Gastroesophageal sphincter (tissue), 4 donors: Measurements from ENCODE around the gene SCAMP1. TPM values are rescaled to one million over a fixed set of nuclear protein-coding genes. Genes with fewer than 3 reads are reported as not detected.

Experiments used
- ATAC-seq: fragments of 150-250 bp; one replicate; pipeline ENCODE4 v1.9.1; 2016; ENCODE audit warnings: mild to moderate bottlenecking, moderate library complexity
- H3K27ac ChIP-seq, 4 donors: fragments of 200-600 bp; sonication (generic) in 3 of 4; 1 replicate in 3 of 4; 2 replicates in 1 of 4; pipeline ENCODE4 v1.5.1; 2016 to 2019
- H3K27me3 ChIP-seq: fragments of 200-600 bp; sonication (generic); one replicate; pipeline ENCODE4 v1.5.1; 2019
- H3K36me3 ChIP-seq, 2 donors: fragments of 200-600 bp; sonication (generic); one replicate each; pipeline ENCODE4 v1.5.1; 2019; ENCODE audit warnings: control low read depth in 1 of 2
- H3K4me1 ChIP-seq, 3 donors: fragments of 200-600 bp; sonication (generic); 1 replicate in 2 of 3; 2 replicates in 1 of 3; pipeline ENCODE4 v1.5.1; 2016 to 2019; ENCODE audit warnings: control low read depth in 2 of 3
- H3K4me3 ChIP-seq, 2 donors: fragments of 200-600 bp; sonication (generic); one replicate each; pipeline ENCODE4 v1.5.1; 2019; ENCODE audit warnings: mild to moderate bottlenecking in 1 of 2, moderate library complexity in 1 of 2
- H3K9me3 ChIP-seq, 3 donors: fragments of 200-600 bp; sonication (generic); one replicate each; pipeline ENCODE4 v1.5.1; 2017 to 2019; ENCODE audit warnings: control low read depth in 2 of 3
- CTCF ChIP-seq, 4 experiments: fragments of 200-600 bp in 2 of 4; fragments of 450-650 bp in 2 of 4; sonication (generic) in 1 of 4; IDR thresholded peaks; one replicate each; pipeline ENCODE4 v1.5.1; 2017 to 2019; ENCODE audit warnings: antibody characterized with exemption in 4 of 4, mild to moderate bottlenecking in 2 of 4, moderate library complexity in 2 of 4
- EP300 ChIP-seq: sonication (generic); formaldehyde crosslinking; IDR thresholded peaks from one replicate; pipeline ENCODE4 v1.6.1; 2017; ENCODE audit warnings: antibody characterized with exemption, mild to moderate bottlenecking
- POLR2A ChIP-seq, 2 donors: fragments of 450-650 bp; IDR thresholded peaks; one replicate each; pipeline ENCODE4 v1.6.1; 2017; ENCODE audit warnings: antibody characterized with exemption in 2 of 2, mild to moderate bottlenecking in 2 of 2, moderate library complexity in 1 of 2
- POLR2AphosphoS5 ChIP-seq: sonication (generic); formaldehyde crosslinking; IDR thresholded peaks from one replicate; pipeline ENCODE4 v1.6.1; 2017; ENCODE audit warnings: antibody characterized with exemption
- WGBS, 2 donors: methylation state at CpG; one replicate each; pipeline ENCODE4 v1.1.5; 2018; ENCODE audit warnings: low coverage in 1 of 2; 5-methylcytosine and 5-hydroxymethylcytosine counted together
- total RNA-seq, 4 donors: library from RNA; depleted of rRNA; stranded (reverse); fragments of >200 nt; gene quantifications; one replicate each; pipeline ENCODE4 v1.1.0, GENCODE V29; 2016

Gene SCAMP1
- total RNA-seq, 4 donors from 2014 or later = 32.1 to 45.8 (median 38.9) TPM

- peaks cover 30 to 79% (median 40%) of the 10 kb centered on the region in 3 donors for H3K4me1 ChIP-seq
- ATAC-seq = no peak
- H3K27me3 ChIP-seq = no peaks in the 10 kb centered on the region
- no peaks in the 10 kb centered on the region for H3K36me3 ChIP-seq
- H3K9me3 ChIP-seq = no peaks in the 10 kb centered on the region
- TF ChIP-seq EP300 (no peak), CTCF (IDR thresholded peaks at IDR 0.05) (no peak), POLR2A (IDR thresholded peaks at IDR 0.05) (no peak), POLR2AphosphoS5 (no peak)
- 53 to 54% methylated on average over 9 of the region's 9 CpGs for WGBS, 2 donors
- no peak overlapping the region for H3K4me3 ChIP-seq
- peak overlapping the region in 3 of 4 donors; percentile 20 to 49 (median 38) for H3K27ac ChIP-seq
These were observed 141.3 kb downstream of the SCAMP1 start for GRCh38 chr5:78501411-78502352.

DNA sequence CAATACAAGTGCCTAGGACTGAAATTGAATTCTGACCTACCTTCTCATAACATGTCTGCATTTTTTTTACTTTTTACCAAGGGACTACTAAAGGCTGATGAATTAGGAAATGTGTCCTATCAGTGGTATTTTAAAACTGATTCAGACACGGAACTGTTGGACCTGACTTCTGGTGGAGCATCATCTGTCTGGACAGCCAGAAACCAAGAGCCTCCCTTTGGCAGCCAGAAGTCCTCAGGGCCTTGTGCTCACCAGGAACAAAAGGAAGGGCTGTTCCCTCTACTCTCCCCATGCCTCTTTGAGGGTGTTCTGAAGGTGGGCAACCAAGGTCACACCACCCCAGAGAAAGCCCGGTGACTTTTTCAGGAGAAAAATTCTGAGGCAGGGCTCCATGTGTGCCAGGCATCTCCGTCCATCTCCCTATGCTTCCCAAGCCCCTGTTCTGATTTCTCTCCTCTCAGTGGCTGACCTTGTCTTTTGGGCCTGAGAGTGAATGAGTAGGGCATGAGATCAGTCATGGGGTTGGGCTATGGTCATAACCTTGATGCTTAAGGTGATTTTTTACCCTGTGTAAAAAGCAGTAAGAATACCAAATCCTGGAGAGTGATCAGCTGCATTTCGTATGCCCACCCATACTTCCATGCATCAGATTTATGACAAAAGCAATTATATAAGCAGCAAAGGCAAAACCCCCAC lies 143.7 kb downstream of the SCAMP1 start:
- peak; percentile 42 for ATAC-seq
- WGBS, 2 donors = 58 to 68% methylated on average over 2 to 3 of the region's 4 CpGs
- Histone ChIP-seq H3K27me3 (no peaks in the 10 kb centered on the region), H3K27ac (peak overlapping the region; percentile 70 to 85 (median 82)), H3K4me1 (peaks cover 30 to 81% (median 31%) of the 10 kb centered on the region in 3 donors), H3K9me3 (no peaks in the 10 kb centered on the region), H3K36me3 (no peaks in the 10 kb centered on the region), H3K4me3 (no peak overlapping the region)
- TF ChIP-seq POLR2A (IDR thresholded peaks at IDR 0.05) (no peak), CTCF (IDR thresholded peaks at IDR 0.05) (no peak), EP300 (no peak), POLR2AphosphoS5 (no peak)

DNA sequence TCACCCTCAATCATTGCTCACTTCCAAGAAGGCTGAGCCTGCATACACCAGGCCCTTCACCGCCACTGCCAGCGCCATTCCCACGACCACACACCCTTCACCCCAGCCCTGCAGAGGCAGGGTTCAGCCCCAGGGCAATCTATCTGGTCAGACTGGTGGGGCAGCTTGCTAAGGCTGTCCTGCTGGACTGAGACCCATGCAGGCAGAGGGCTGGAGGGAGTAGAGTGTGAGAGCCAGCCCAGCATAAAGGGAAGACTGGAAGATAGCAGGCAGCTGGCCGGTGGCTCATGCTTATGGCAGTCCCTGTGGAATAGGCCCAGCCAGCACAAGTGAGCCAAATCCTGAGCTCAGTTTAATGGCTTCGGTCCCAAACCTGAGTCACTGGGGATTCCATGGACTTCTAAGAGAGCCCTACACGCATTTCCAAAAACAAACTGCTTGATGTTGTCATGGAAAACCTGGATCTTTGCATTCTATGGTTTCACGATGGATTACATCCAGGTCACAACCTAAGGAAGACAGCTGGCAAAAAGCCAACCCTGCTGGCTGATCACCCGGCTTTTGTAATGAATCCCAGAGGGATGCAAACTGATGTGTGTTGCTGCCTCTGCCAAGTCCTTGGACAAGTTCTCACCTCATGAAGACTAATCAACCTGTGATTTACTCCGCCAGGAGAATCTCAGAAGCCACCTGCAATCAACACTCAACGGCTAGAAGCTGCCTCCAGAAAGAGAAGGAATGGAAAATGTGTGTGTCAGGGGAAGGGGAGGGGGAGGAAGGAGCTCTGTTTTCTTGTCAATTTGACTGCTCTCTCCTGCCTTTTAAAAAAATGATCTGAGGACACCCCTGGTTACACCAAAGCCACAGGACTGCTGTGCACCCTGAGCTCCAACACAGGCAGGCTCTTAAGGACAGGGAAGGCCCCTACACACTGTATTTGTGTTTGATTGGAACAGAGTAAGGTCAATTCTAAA lies 144.6 kb downstream of the SCAMP1 start:
- Histone ChIP-seq H3K4me3 (no peak overlapping the region), H3K4me1 (peaks cover 30 to 90% (median 38%) of the 10 kb centered on the region in 3 donors), H3K9me3 (no peaks in the 10 kb centered on the region), H3K36me3 (no peaks in the 10 kb centered on the region), H3K27ac (peak overlapping the region; percentile 78 to 85 (median 82)), H3K27me3 (no peaks in the 10 kb centered on the region)
- TF ChIP-seq CTCF (IDR thresholded peaks at IDR 0.05) (no peak), POLR2AphosphoS5 (peak; percentile 90), EP300 (no peak)
- 13 to 17% methylated on average over 3 to 10 of the region's 10 CpGs for WGBS, 2 donors
- ATAC-seq = peak; percentile 93

DNA sequence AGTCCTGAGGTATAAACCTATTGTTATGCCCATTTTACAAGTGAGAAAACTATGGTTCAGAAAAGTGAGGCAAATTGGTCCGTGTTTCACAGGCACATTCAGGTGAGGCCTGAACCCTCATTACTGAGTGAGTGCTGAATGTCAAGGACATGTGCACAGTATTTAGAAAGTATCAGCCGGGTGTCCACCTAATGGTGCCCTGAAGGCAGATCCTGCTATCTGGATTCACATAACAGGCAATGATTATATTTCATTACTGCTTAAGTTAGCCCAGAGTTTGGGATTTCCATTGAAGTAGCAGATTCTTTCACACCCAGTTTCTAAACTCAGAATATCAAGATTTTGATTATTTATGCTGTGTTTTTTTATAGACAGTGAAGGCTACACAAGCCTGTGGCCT lies 145.4 kb downstream of the SCAMP1 start:
- 31 to 55% methylated on average over 2 of the region's 2 CpGs for WGBS, 2 donors
- no peaks in the 10 kb centered on the region for H3K27me3 ChIP-seq
- TF ChIP-seq POLR2AphosphoS5 (no peak), CTCF (IDR thresholded peaks at IDR 0.05) (no peak), EP300 (no peak), POLR2A (IDR thresholded peaks at IDR 0.05) (no peak)
- H3K4me1 ChIP-seq = peaks cover 30 to 98% (median 46%) of the 10 kb centered on the region in 3 donors
- H3K27ac ChIP-seq = peak overlapping the region; percentile 78 to 85 (median 82)
- no peaks in the 10 kb centered on the region for H3K36me3 ChIP-seq
- no peak for ATAC-seq
- H3K9me3 ChIP-seq = no peaks in the 10 kb centered on the region
- H3K4me3 ChIP-seq = no peak overlapping the region
